Measurements from ENCODE around the gene IL10.
A peak's percentile ranks its signal among the peaks of the same experiment; 100 is the strongest.

The IL10 gene

GRCh38 chr1:206732992-206733391 lies 39.3 kb downstream of the IL10 start:
- no peak for DNase-seq

DNA sequence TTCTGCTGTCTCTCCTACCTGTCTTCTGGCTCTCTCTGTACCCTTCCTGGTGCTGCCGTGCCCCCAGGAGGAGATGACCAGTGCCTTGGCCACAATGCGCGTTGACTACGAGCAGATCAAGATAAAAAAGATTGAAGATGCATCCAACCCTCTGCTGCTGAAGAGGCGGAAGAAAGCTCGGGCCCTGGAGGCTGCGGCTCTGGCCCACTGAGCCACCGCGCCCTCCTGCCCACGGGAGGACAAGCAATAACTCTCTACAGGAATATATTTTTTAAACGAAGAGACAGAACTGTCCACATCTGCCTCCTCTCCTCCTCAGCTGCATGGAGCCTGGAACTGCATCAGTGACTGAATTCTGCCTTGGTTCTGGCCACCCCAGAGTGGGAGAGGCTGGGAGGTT lies 39.8 kb downstream of the IL10 start:
- no peak for DNase-seq

GRCh38 chr1:206729507-206729906 lies 42.8 kb downstream of the IL10 start:
- DNase-seq, result no peak

- no peak for DNase-seq
Measured at GRCh38 chr1:206729050-206729449, 43.2 kb downstream of the IL10 start.

DNA sequence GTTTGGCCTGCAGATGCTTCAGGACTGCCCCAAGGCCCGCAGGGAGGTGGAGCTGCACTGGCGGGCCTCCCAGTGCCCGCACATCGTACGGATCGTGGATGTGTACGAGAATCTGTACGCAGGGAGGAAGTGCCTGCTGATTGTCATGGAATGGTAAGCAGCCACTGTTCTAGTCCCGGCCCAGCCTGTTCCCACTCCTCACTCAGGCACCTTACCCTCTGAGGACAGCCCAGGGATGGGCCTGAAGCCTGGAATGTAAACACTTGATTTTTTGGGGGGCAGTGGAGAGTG lies 43.7 kb downstream of the IL10 start:
- DNase-seq, result no peak

GRCh38 chr1:206727981-206728696 lies 44.2 kb downstream of the IL10 start:
- DNase-seq, result no peak

- DNase-seq, result peak; percentile 64
Measured at GRCh38 chr1:206725109-206725963, 47.0 kb downstream of the IL10 start.

GRCh38 chr1:206723805-206724472 lies 48.4 kb downstream of the IL10 start:
- no peak for DNase-seq

DNA sequence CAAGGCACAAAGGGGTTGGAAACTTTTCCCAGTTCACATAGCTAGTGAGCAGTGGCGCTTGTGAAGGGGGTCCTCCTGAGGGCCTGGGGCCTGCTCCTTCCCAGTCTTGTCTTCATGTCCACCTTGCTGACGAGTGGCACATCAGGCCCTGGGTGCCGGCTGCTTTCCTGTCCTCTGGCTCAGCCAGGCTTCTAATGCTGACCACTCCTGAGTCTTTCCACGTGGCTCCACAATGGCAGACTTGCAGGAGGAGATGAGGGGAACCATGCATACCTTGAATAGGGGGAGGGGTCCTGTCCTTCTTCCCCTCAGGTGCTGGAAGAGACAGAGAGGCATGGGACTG lies 48.9 kb downstream of the IL10 start:
- DNase-seq, result no peak

DNA sequence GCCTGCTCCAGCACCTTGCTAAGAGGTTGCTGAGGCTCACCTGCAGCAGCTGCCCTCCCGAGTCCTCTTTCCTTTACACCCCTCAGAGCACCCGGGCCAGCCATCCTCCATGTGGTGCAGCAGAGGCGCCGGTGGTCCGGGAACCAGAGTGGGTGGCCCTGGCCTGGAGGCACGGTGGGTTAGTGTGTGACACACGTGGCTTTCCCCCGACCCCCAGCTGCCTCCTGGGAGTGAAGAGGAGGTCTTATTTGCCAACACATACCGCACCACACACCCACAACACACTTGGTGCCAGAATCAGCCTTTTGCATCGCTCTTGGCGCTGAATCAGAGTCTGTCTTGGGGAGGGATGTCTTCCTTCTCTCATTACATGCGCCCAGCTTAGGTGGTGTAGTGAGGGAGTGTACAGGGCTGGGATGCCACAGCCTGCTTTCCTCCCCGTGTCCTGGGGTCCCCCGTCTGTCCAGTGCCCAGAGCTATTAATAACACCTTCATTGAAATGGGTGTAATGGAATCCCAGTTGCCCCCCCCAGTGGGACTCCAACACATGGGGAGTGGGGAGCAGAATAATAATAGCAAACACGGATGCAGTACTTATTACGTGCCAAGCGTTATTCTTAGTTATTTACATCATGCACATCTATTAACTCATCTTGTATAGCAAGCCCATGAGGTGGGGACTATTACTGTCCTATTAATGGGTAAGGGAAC lies 49.4 kb downstream of the IL10 start:
- no peak for DNase-seq

DNA sequence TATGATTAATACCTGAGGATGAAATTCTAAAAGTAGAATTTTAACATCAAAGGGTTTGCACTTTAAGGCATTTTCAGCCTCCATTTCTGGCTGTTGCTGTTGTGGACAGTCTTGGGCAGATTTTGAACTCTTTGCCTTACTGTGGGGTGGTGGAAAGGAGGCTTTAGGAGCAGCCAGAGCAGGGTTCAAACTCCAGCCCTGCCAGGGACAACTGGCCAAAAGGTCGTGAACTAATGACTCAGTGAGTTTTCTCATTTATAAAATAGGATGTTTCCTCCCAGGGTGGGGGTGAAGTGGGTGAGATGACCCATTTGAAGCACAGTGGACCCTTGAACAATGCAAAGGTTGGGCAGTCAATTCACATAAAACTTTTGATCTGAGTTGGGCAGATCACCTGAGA lies 50.8 kb downstream of the IL10 start:
- DNase-seq, result no peak

- no peak for DNase-seq
Measured at GRCh38 chr1:206719169-206719839, 53.0 kb downstream of the IL10 start.

- no peak for DNase-seq
Measured at GRCh38 chr1:206717674-206717989, 54.7 kb downstream of the IL10 start.
